Measurements from ENCODE around the gene DENND4B. TPM values are rescaled to one million over a fixed set of nuclear protein-coding genes. Genes with fewer than 3 reads are reported as not detected.
A peak's percentile ranks its signal among the peaks of the same experiment; 100 is the strongest.

DENND4B gene
- total and polyA plus RNA-seq, 4 donors, result 9.7 to 27.2 (median 11.6) TPM

DNA sequence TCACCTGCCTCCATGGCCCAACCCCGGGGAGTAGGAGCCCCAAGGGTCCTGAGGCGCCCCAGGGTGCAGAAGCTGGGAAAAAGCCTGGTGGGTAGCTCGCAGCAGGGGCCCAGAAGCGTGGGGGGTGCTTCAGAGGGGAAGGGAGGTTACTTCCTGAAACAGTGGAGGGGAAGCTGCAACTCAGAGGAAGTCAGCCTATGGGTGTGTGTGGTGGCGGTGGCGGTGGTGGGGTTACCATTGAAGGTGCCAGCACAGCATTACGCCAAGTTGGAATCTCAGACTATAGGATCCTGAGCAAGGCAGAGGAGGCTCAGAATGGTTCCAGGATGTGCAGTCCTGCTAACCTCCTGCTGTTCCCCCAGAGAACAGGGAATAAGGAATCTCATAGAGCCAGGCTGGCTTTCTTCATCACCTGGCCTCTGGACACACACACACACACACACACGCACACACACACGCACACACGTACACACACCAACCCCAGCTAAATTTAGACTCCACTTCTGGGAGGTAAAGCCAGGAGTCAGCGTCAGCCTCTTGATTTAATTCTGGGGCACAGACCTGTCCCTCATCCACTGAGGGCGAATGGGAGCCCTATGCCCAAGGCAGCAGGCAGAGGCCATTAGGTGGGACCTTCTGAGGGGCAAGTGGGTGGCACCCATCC, 1.3 kb downstream of the DENND4B start:
- H3K36me3 ChIP-seq (ENCODE audit: control insufficient read depth in 4 of 4, insufficient read depth in 3 of 4, low read depth in 1 of 4, low read length in 3 of 4), result peaks cover 5 to 33% (median 16%) of the 10 kb centered on the region in 4 donors
- DNase-seq (ENCODE audit: low spot score), result no peak

DNA sequence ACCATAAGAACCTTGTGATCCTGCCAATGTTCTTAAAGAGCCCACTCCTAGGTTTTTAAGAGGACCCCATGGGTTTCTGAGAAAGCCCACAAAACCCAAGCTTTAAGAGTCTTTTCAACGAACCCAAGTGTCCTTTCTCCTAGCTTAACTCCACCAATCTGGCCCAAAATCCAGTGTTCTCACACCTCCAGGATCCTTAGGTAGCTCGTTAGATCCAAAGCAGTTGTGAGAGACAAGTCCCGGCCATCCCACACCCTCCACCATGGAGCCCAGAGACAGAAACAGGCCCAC, 1.7 kb downstream of the DENND4B start:
- H3K4me3 ChIP-seq (ENCODE audit: low read depth in 1 of 3, low read length in 3 of 3), result peak overlapping the region; percentile 22 to 97 (median 80)
- peaks cover 5 to 35% (median 16%) of the 10 kb centered on the region in 4 donors for H3K36me3 ChIP-seq (ENCODE audit: control insufficient read depth in 4 of 4, insufficient read depth in 3 of 4, low read depth in 1 of 4, low read length in 3 of 4)
- TF ChIP-seq HNF4A (conservative IDR thresholded peaks at IDR 0.05) (no peak), RXRA (IDR thresholded peaks at IDR 0.05) (no peak), JUND (IDR thresholded peaks at IDR 0.05) (no peak)
- 76% methylated on average over 3 of the region's 3 CpGs for WGBS
- no peaks in the 10 kb centered on the region for H3K27me3 ChIP-seq (ENCODE audit: control insufficient read depth in 4 of 4, insufficient read depth in 4 of 4, low read length in 3 of 4)
- no peaks in the 10 kb centered on the region for H3K9me3 ChIP-seq (ENCODE audit: control insufficient read depth in 4 of 4, low read length in 3 of 4)
- H3K27ac ChIP-seq (ENCODE audit: low read depth in 1 of 2, low read length in 2 of 2), result peak overlapping the region; percentile 94 to 95
- peaks cover 14 to 38% (median 24%) of the 10 kb centered on the region in 4 donors for H3K4me1 ChIP-seq (ENCODE audit: control insufficient read depth in 4 of 4, insufficient read depth in 4 of 4, low read length in 3 of 4)
- peak overlapping the region in 1 of 2 donors; percentile 56 for H3K9ac ChIP-seq (ENCODE audit: low read depth in 1 of 2, low read length in 2 of 2)
- DNase-seq (ENCODE audit: low spot score), result no peak

More for the DNA sequence above, 1.3 kb downstream of the DENND4B start:
- Histone ChIP-seq H3K4me3 (ENCODE audit: low read depth in 1 of 3, low read length in 3 of 3) (peak overlapping the region; percentile 80 to 97 (median 87)), H3K4me1 (ENCODE audit: control insufficient read depth in 4 of 4, insufficient read depth in 4 of 4, low read length in 3 of 4) (peaks cover 14 to 38% (median 24%) of the 10 kb centered on the region in 4 donors), H3K9me3 (ENCODE audit: control insufficient read depth in 4 of 4, low read length in 3 of 4) (no peaks in the 10 kb centered on the region), H3K27me3 (ENCODE audit: control insufficient read depth in 4 of 4, insufficient read depth in 4 of 4, low read length in 3 of 4) (no peaks in the 10 kb centered on the region), H3K9ac (ENCODE audit: low read depth in 1 of 2, low read length in 2 of 2) (peak overlapping the region; percentile 24 to 85), H3K27ac (ENCODE audit: low read depth in 1 of 2, low read length in 2 of 2) (peak overlapping the region; percentile 94 to 95)
- TF ChIP-seq HNF4G (IDR thresholded peaks at IDR 0.05) (no peak), EGR1 (IDR thresholded peaks at IDR 0.05; ENCODE audit: low read depth in 2 of 2) (no peak), FOXA1 (IDR thresholded peaks at IDR 0.05) (no peak), GABPA (IDR thresholded peaks at IDR 0.05 in 1 of 2, conservative IDR thresholded peaks at IDR 0.05 in 1 of 2) (no peak)
- TF ChIP-seq, protein P1, sequence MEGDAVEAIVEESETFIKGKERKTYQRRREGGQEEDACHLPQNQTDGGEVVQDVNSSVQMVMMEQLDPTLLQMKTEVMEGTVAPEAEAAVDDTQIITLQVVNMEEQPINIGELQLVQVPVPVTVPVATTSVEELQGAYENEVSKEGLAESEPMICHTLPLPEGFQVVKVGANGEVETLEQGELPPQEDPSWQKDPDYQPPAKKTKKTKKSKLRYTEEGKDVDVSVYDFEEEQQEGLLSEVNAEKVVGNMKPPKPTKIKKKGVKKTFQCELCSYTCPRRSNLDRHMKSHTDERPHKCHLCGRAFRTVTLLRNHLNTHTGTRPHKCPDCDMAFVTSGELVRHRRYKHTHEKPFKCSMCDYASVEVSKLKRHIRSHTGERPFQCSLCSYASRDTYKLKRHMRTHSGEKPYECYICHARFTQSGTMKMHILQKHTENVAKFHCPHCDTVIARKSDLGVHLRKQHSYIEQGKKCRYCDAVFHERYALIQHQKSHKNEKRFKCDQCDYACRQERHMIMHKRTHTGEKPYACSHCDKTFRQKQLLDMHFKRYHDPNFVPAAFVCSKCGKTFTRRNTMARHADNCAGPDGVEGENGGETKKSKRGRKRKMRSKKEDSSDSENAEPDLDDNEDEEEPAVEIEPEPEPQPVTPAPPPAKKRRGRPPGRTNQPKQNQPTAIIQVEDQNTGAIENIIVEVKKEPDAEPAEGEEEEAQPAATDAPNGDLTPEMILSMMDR (IDR thresholded peaks at IDR 0.05; ENCODE audit: low read depth, low read length, missing input control), result no peak
- TF ChIP-seq, protein P2, sequence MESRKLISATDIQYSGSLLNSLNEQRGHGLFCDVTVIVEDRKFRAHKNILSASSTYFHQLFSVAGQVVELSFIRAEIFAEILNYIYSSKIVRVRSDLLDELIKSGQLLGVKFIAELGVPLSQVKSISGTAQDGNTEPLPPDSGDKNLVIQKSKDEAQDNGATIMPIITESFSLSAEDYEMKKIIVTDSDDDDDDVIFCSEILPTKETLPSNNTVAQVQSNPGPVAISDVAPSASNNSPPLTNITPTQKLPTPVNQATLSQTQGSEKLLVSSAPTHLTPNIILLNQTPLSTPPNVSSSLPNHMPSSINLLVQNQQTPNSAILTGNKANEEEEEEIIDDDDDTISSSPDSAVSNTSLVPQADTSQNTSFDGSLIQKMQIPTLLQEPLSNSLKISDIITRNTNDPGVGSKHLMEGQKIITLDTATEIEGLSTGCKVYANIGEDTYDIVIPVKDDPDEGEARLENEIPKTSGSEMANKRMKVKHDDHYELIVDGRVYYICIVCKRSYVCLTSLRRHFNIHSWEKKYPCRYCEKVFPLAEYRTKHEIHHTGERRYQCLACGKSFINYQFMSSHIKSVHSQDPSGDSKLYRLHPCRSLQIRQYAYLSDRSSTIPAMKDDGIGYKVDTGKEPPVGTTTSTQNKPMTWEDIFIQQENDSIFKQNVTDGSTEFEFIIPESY (IDR thresholded peaks at IDR 0.05), result no peak
- TF ChIP-seq, protein P3, sequence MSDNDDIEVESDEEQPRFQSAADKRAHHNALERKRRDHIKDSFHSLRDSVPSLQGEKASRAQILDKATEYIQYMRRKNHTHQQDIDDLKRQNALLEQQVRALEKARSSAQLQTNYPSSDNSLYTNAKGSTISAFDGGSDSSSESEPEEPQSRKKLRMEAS (IDR thresholded peaks at IDR 0.05), result no peak
- TF ChIP-seq, protein P4, sequence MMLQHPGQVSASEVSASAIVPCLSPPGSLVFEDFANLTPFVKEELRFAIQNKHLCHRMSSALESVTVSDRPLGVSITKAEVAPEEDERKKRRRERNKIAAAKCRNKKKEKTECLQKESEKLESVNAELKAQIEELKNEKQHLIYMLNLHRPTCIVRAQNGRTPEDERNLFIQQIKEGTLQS (IDR thresholded peaks at IDR 0.05), result no peak
- TF ChIP-seq, protein P5, sequence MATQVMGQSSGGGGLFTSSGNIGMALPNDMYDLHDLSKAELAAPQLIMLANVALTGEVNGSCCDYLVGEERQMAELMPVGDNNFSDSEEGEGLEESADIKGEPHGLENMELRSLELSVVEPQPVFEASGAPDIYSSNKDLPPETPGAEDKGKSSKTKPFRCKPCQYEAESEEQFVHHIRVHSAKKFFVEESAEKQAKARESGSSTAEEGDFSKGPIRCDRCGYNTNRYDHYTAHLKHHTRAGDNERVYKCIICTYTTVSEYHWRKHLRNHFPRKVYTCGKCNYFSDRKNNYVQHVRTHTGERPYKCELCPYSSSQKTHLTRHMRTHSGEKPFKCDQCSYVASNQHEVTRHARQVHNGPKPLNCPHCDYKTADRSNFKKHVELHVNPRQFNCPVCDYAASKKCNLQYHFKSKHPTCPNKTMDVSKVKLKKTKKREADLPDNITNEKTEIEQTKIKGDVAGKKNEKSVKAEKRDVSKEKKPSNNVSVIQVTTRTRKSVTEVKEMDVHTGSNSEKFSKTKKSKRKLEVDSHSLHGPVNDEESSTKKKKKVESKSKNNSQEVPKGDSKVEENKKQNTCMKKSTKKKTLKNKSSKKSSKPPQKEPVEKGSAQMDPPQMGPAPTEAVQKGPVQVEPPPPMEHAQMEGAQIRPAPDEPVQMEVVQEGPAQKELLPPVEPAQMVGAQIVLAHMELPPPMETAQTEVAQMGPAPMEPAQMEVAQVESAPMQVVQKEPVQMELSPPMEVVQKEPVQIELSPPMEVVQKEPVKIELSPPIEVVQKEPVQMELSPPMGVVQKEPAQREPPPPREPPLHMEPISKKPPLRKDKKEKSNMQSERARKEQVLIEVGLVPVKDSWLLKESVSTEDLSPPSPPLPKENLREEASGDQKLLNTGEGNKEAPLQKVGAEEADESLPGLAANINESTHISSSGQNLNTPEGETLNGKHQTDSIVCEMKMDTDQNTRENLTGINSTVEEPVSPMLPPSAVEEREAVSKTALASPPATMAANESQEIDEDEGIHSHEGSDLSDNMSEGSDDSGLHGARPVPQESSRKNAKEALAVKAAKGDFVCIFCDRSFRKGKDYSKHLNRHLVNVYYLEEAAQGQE (IDR thresholded peaks at IDR 0.05), result no peak
- WGBS, result 41% methylated on average over 12 of the region's 12 CpGs
